ENCODE data around the gene TJP3.

Gene TJP3

DNA sequence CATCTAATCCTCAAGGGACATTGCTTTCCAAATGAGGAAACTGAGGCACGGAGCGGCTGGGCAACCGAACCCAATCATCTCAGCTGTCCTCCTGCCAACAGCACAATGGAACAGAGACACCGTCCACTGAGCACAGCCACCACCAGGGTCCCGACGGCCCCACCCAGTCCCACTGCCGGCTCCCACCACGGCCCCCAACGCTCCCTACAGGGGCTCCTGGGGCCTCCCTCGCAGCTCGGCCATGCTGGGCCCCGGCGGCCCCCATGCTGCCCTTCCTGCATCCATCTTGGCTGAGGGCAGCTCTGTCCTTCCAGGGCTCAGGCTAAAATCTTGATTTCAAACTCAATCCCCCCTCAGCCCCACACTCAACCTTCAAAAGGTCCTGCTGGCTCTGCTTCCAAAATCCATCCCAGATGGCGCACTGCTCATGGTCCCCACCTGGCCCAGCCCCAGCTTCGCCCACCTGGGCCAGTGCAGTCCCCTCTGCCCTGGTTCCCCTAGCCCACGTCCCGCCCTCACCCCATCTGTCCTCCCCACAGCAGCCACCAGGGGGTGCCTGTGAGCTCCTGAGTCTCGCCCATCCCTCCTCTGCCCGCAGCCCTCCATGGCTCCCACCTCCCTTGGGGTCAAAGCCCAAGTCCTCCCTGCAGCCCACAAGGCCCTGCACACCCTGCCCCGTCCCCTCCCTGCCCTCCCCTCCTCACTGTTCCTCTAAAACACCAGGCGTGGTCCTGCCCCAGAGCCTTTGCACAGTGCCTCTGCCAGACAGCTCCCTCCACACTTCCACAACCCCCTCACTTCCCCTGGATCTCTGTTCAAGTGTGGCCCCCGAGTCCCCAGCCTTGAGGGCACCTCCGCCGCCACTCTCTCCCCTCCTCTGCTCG lies 15.8 kb upstream of the TJP3 start:
- DNase-seq, result peak; percentile 40

DNA sequence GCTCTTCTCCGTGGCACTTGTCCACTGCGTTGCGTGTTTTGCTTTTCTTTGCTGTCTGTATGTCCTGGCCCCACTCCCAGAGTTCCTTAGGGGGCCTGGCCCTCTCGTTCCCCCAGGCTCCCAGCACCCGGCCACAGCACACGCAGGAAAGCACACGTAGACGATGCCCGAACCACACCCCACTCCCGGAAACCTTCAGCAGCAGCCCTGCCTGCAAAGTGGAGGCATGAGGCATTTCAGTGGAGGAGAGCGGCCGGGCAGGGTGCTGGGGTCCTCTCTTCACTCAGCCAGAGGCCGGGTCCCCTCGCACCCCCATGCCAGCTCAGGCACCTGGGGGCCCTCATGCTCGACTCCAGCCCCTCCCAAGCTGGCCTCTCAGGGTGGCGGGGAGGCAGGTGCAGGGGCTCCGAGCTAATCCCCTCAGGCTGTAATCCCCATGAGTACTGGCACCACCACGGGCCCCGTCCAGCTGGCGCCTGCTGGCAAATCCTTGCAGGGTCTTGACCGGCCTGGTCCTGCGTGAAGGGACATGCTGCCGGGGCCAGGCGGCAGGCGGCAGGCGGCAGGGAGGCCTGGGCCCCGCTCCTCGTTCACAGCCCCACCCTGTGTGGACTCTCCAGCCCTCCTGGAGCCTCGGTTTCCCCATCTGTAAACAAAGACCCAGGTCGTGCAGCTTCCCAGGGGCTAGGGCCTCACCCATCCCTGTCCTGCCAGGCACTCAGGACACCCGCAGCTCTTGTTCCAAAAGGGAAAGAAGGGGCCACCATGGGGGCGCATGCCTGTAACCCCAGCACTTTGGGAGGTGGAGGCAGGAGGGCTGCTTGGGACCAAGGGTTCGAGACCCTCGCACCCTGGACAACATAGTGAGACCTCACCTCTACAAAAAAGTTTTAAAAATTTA lies 14.9 kb upstream of the TJP3 start:
- peak; percentile 94 for DNase-seq

DNA sequence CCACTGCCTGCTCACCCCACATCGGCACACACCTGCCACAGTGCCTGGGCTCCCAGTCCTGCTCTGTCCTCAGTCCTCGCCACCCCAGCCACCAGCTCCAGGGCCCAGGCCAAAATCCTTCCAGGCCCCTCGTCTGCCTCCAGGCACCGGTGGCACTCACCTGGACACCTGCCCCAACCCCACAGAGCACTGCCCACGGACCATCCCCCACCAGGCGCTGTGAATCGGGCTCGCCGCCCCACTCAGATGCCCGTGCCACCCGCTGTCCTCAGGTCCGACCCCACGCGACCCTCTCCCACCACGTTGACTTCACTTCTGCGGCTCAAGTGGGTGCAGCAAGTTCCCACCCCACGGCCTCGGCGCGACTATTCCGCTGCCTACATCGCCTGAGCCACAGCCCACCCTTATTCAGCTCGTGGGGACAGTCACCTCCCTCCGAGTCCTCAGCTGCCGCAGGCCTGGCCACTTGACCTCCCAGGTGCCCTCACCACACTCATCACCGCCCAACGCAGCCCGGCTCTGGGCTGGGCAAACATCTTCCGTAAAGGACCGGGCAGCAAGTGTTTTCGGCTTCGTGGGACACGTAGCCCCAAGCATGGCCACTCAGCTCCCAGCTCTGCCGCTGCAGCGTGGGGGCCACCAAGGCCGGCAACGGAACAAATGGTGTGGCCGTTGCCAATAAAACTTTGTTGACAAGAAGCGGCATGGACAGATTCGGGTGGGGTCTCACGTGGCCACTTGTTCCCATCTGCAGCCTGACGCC lies 13.6 kb upstream of the TJP3 start:
- no peak for DNase-seq

DNA sequence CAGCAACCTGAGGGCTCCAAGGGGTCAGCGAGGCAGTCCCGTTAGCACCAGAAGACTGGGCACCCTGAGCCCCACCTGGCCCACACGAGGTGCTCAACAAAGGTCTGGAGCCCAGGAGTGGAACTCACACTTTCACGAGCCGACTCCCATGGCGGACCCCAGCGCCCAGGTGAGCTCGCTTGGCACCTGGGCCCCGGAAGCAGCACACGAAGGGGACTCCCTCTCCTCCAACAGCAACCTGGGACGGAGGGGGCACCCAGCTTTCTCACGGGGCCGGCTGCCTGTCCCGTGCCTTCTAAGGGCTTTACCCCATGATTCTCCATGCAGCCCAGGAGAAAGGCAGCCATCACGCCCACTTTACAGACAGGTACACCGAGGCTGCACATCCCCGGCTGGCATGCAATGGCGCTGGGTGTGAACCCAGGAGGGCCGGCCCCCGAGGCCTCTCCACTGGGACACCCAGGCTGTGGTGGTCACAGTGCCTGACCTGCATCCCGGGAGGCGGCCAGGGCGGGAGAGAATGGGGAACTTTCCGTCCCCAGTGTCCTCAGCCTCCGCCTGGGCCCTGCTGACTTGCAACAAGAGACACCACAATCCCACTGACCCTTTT lies 13.0 kb upstream of the TJP3 start:
- no peak for DNase-seq

DNA sequence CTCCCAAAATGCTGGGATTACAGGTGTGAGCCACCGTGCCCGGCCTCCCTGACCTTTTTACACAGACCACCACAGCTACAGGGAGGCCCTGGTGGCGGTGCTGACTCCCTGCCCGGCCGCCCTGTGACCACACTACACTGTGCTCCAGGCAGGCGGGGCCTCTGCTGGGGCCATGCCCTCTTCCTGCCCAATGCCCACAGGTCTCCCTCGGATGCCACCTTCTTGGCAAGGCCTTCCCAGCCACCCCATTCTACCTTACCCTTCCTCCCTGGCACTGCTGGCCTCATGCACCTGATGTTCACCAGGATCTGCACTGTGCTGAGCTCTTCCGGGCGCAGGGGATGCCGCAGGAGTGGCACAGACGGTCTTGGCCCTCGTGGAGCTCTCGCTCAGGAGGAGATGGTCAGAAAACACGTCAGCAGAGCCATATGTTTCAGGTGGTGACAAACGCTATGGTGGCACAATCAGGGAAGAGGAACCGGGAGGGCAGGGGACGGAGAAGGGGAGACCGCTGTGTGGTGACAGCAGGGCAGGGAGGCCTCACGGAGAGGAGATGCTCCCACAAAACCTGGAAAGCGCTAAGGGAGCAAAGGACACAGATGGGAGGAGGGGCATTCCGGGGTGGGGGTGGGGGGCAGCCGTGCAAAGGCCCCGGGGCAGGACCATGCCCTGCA lies 12.1 kb upstream of the TJP3 start:
- no peak for DNase-seq

DNA sequence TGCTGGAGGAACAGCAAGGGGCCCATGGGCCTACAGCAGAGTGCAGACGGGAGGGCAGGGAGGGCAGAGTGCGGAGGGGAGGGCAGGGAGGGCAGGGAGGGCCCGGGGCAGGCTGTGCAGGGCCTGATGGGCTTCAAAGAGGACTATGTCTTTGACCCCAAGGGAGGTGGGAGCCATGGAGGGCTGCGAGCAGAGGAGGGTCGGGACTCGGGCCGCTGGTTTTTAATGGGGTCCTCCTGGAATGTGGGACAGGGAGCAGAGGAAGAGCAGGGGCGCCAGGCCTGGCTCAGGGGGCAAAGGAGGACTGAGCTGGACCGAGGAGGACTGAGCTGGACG lies 11.6 kb upstream of the TJP3 start:
- DNase-seq, result no peak

DNA sequence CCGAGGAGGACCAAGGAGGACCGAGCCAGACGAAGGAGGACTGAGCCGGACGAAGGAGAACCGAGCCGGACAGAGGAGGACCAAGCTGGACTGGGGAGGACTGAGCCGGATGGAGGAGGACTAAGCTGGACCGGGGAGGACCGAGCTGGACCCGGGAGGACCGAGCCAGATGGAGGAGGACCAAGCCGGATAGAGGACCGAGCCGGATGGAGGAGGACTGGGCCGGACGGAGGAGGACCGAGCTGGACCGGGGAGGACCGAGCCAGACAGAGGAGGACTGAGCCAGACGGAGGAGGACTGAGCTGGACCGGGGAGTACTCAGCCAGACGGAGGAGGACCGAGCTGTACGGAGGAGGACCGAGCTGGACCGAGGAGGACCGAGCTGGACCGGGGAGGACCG lies 11.1 kb upstream of the TJP3 start:
- DNase-seq, result no peak

DNA sequence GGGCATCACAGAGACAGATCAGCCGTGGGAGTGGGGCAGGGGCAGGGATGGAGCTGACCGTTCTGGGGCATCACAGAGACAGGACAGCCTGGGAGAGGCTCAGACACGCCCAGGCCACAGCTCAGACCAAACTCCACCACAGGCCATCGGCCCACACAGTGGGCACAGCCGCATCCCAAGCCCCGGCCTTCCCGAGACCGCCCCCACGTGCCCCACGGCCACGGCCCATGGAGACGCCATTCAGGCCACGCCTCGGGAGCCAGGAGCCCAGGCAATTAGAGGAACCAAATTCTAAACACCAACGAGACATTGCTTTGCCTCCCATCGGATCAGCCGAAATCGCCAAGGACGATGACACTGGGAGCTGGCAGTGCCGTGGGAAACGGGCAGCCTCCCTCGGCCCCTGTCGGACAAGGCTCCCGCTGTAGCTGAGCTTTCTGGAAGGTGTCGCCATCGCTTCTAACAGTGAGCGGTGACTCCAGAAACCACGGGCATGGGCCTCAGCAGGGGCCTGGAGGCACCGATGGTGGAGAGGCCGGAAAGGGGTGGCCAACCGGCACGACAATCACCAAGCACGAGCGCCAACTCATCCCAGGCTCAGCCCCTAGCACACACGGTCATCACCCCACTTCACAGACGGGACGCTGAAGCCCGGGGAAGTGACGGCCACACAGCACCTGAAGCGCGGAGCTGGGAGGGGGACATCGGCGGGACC lies 10.4 kb upstream of the TJP3 start:
- no peak for DNase-seq

DNA sequence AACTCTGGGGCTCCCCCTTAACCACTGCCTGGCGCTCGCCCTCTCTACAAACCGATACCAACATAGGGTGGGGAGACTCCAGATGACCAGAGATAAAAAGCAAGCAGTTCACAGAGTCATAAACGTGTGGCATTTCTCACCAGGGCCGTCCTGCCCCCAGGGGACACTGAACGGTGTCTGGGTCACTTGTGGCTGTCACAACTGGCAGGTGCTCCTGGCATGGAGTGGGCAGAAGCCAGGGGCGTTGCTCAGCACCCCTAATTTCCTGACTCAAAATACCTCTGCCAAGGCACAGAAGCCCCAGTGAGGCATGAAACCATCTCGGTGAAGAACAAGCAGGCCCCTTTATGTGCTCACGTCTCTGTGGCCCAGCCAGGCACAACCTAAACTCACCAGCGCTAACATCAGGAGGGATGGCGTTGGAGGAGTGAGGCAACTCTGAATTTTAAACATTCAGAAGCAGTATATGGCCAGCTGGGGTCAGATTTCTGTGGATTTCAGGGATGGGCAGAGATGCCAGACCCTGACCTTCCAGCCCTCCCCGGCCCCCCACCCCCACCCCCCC lies 9.7 kb upstream of the TJP3 start:
- no peak for DNase-seq

DNA sequence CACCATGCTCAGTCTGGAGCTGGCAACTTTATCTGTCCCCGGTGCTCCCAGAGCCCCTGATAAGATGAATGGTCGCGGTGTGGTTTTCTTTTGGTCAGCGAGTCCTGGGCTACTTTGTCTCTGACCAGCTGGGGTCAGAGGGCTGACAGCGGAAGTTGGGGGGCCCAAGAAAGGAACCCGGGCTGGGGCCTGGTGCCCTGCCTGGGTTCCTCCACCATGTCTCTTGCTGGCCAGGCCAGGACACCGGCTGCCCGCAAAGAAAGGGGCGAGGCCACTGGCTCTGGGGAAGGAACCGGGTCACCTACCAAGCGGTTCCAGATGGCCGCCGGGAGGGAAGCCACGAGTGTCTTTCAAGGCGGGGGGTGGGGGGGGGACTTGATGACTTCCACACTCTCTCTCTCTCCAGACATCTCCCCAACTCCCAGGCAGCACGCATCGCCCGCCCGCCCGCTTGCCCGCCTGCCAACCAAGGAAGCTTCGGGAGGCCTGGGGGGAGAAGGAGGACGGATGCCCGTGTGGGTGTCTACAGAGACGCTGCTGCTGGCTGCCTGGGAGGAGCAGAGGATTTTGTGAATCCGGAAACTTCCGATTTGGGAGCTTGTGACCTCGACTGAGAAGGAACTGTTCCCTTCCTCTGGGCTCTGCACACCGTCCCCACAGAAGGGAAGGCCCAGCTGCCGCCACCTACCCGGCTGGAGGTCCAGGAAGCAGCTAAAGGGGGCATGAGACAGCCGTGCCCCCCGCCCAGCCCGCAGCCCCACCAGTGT lies 9.0 kb upstream of the TJP3 start:
- DNase-seq, result peak; percentile 59

DNA sequence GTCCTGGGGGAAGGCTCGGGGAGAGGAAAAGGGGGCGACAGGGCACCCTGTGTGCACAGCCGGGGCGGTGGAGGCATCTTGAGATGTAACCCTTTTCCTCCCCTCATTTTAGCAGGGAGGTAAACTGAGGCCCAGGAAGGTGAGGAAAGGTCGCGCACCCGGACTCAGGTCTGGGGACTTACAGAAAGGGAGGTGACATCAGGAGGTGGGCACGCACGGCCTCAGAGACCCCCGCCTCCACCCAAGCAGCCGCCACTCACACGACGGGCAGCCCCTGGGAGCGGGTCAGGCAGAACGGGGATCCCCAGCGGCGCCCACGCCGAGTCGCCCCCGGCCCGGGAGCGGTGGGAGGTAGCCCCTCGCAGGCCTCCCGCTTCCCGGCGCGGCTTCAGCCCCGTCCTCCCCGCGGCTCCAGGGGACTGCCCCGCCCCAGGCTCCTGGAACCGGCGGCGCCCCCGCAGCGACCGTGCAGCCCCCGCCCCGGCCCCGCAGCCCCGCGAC lies 8.4 kb upstream of the TJP3 start:
- no peak for DNase-seq

DNA sequence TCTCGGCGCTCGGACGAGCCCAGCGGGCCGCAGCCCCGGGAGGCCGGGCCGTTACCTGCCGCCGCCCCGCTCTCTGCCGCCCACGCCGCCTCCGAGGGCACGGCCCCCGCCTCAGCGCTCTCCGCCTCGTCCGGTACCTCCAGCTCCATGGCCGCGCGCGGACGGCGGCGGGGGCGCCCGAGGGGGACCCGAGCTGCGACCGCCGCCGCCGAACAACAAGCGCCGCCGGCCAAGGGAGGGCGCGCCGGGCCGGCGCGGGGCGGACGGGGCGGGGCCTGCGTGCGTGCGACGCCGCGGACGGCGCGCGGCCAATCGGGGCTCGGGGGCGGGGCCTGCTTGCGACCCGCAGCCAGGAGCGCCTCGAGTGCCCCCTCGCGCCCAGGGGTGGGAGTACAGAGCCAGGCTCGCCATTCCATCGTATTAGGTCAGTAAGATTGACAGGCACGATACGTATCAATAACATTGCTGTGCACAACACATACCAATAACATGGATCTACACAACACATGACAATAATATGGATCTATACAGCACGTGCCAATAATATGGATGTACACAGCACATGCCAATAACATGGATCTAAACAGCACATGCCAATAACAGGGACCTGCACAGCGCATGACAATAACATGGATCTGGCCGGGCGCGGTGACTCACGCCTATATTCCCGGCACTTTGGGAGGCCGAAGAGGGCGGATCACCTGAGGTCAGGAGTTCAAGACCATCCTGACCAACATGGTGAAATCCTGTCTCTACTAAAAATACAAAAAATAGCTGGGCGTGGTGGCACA lies 7.7 kb upstream of the TJP3 start, which contains the start of gene PIP5K1C:
TSS of gene PIP5K1C (minus strand) at position 227 of the 791 bp plus-strand sequence. CDS start at position 149, 78 bp downstream.
- DNase-seq, result peak; percentile 85

DNA sequence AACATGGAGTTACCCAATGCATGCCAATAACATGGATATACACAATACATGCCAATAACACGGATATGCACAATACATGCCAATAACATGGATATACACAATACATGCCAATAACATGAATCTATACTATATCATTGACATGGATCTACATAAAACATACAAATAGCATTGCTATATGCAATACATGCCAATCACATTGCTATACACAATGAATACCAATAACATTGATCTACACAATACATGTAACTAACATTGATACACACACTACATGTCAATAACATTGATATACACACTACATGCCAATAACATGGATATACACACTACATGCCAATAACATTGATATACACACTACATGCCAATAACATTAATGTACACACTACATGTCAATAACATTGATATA lies 7.0 kb upstream of the TJP3 start:
- no peak for DNase-seq

DNA sequence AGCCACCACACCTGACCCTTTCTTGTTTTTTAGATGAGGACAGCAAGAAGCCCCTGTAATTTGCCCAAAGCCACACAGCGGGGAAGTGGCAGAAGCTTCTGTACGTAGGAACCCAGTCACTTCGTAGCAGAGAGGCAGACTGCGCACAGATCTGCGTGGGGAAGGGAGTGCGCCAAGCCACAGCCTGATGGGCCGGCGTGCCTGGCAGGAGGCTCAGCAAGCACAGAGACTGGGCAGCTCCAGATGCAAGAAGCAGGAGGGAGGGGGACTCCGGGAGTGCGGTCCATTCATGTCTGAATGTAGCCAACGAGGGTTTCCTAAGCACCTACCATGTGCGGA lies 347 bp upstream of the TJP3 start:
- no peak for DNase-seq

DNA sequence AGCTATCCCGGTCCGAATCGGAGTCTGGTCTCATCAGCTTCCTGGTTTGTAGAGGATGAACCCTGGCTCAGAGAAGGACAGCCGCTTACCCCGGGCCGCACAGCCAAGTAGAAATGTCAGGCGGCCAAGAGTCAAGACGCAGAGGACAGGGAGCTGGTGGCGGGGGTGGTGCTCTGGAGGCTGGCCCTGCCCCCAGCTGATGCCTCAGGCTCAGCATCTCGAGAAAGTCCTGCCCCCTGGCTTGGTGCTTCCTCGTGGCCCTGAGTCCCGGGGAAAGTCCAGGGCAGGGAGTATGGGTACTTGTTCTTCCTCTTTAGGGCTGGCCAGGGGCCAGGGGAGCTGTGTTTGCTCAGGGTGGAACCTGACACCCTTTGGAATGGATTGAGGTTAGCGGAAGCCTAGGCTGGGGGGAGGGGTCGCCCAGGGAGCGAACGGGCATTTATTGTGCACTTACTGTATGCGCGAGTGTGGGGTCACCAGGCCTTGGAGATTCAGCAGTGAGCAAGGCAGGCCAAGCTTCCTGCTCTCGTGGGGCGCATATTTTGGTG lies 2.2 kb downstream of the TJP3 start:
- DNase-seq, result peak; percentile 21

DNA sequence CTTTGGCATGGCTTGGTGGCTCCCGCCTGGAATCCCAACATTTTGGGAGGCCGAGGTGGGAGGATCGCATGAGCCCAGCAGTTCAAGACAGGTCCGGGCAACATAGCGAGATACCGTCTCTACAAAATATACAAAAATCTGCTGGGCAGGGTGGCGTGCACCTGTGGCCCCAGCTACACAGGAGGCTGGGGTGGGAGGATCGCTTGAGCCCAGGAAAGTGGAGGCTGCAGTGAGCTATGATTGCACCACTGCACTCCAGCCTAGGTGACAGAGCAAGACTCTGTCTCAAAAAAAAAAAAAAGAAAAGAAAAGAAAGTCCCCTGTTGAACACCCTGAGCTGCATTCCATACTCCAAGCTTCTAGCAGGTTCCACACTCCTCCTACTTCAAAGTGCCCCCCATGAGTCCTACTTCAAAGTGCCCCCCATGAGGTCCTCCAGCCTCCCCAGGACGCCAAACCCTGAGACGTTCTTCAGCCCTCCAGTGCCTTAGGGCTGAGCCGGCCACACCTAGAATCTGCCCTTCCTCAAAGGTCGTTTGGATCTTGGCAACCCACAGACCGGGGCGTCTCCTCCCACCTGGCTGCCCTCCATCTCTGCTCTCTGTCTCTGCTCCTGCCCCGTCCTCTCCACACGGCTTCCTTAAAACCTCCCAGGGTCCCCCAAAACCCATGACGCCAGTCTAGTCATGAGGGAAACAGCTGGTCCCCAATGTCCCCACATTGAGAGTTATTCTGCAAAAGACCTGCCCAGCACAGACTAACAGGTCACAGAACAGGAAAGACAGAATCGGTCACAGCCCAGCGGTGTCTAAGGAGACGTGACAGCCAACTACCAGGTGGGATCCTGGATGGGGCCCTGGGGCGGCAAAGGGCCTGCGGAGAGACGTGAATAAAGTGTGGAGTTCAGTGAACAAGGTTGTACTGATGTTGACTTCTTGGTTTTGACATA lies 4.8 kb downstream of the TJP3 start:
- DNase-seq, result no peak

DNA sequence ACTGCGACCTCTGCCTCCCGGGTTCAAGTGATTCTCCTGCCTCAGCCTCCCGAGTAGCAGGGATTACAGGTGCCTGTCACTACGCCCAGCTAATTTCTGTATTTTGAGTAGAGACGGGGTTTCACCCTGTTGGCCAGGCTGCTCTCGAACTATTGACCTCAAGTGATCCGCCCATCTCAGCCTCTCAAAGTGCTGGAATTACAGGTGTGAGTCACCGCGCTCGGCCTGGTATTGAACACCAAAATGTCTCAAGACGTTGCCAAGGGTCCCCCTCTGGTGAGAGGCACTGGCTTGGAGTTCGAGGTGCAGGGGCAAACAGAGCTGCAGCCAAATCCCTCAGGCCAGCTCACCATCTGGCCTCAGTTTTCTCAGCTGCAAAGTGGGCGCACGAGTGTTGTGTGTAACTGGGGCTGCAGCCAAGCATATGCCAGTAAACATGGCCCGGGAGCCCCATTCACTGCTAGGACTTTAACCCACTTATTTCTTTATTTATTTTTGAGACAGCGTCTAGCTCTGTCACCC lies 8.0 kb downstream of the TJP3 start:
- no peak for DNase-seq

DNA sequence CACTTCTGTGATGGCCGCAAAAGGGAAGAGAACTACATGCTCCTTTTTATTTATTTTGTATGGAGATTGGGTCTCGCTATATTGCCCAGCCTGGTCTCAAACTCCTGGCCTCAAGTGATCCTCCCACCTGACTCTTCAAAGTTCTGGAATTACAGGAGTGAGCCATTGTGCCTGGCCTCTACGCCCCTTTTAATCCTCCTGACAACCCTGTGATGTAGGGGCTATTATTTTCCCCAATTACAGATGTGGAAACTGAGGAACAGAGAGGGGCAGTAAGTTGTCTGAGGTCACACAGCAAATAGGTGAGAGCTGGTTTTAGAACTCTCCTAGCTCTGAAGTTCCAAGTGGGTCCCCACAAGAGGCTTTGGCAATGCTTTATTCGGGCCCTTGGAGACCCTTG lies 11.7 kb downstream of the TJP3 start:
- DNase-seq, result no peak
